ENCODE results near the gene FGD4.

Gene FGD4

GRCh38 chr12:32647275-32647674, 247.9 kb downstream of the FGD4 start:
- no peak overlapping the region for H3K4me3 ChIP-seq (replicated peaks; ENCODE audit: low read depth, low read length)
- no peak for TF ChIP-seq CTCF (IDR thresholded peaks at IDR 0.05; ENCODE audit: insufficient read depth, low read length, poor library complexity, severe bottlenecking)
- no peaks in the 10 kb centered on the region for H3K36me3 ChIP-seq (ENCODE audit: control insufficient read depth, insufficient read depth, low read length)
- H3K27me3 ChIP-seq (replicated peaks; ENCODE audit: control insufficient read depth, insufficient read depth, low read length), result no peaks in the 10 kb centered on the region
- DNase-seq (ENCODE audit: extremely low read depth, insufficient read length), result no peak

- H3K27me3 ChIP-seq (replicated peaks; ENCODE audit: control insufficient read depth, insufficient read depth, low read length), result no peaks in the 10 kb centered on the region
- no peaks in the 10 kb centered on the region for H3K36me3 ChIP-seq (ENCODE audit: control insufficient read depth, insufficient read depth, low read length)
- TF ChIP-seq CTCF (IDR thresholded peaks at IDR 0.05; ENCODE audit: insufficient read depth, low read length, poor library complexity, severe bottlenecking), result no peak
- no peak for DNase-seq (ENCODE audit: extremely low read depth, insufficient read length)
- no peak overlapping the region for H3K4me3 ChIP-seq (replicated peaks; ENCODE audit: low read depth, low read length)
Observed at GRCh38 chr12:32650508-32650907, 251.2 kb downstream of the FGD4 start.

- H3K27me3 ChIP-seq (replicated peaks; ENCODE audit: control insufficient read depth, insufficient read depth, low read length), result no peaks in the 10 kb centered on the region
- no peaks in the 10 kb centered on the region for H3K36me3 ChIP-seq (ENCODE audit: control insufficient read depth, insufficient read depth, low read length)
- H3K4me3 ChIP-seq (replicated peaks; ENCODE audit: low read depth, low read length), result no peak overlapping the region
- no peak for DNase-seq (ENCODE audit: extremely low read depth, insufficient read length)
- no peak for TF ChIP-seq CTCF (IDR thresholded peaks at IDR 0.05; ENCODE audit: insufficient read depth, low read length, poor library complexity, severe bottlenecking)
Observed at GRCh38 chr12:32651151-32651955, 252.0 kb downstream of the FGD4 start.

- Histone ChIP-seq H3K36me3 (ENCODE audit: control insufficient read depth, insufficient read depth, low read length) (no peaks in the 10 kb centered on the region), H3K4me3 (replicated peaks; ENCODE audit: low read depth, low read length) (no peak overlapping the region), H3K27me3 (replicated peaks; ENCODE audit: control insufficient read depth, insufficient read depth, low read length) (no peaks in the 10 kb centered on the region)
- no peak for TF ChIP-seq CTCF (IDR thresholded peaks at IDR 0.05; ENCODE audit: insufficient read depth, low read length, poor library complexity, severe bottlenecking)
- no peak for DNase-seq (ENCODE audit: extremely low read depth, insufficient read length)
Observed at GRCh38 chr12:32651956-32652210, 252.5 kb downstream of the FGD4 start.

- Histone ChIP-seq H3K36me3 (ENCODE audit: control insufficient read depth, insufficient read depth, low read length) (no peaks in the 10 kb centered on the region), H3K4me3 (replicated peaks; ENCODE audit: low read depth, low read length) (no peak overlapping the region), H3K27me3 (replicated peaks; ENCODE audit: control insufficient read depth, insufficient read depth, low read length) (no peaks in the 10 kb centered on the region)
- no peak for TF ChIP-seq CTCF (IDR thresholded peaks at IDR 0.05; ENCODE audit: insufficient read depth, low read length, poor library complexity, severe bottlenecking)
- no peak for DNase-seq (ENCODE audit: extremely low read depth, insufficient read length)
Observed at GRCh38 chr12:32659908-32660440, 260.6 kb downstream of the FGD4 start.
